GM12878 (cell line): ENCODE measurements around the gene DISC1. TPM values are rescaled to one million over a fixed set of nuclear protein-coding genes. Genes with fewer than 3 reads are reported as not detected.

ENCODE experiments used
- ATAC-seq: fragments of 200-7000 bp; cut with Tn5 transposase; 3 replicates; pipeline ENCODE4 v1.9.1; 2020; ENCODE audit warnings: mild to moderate bottlenecking, moderate library complexity
- BruUV-seq: library from RNA; stranded (reverse); fragments of 400-500 nt; replicated peaks from 2 replicates; lab custom pipeline; 2021; lab: Mats Ljungman, UMichigan
- CTCF ChIA-PET: fragments of 300-600 bp; sonication (Branson Sonifier 250); formaldehyde crosslinking; extraction: SDS; loops from one replicate; lab custom pipeline; 2021; ENCODE audit warnings: inconsistent platforms; lab: Yijun Ruan, JAX
- POLR2A ChIA-PET: fragments of 350-600 bp; formaldehyde crosslinking; extraction: SDS; loops from one replicate; lab custom pipeline; 2021; ENCODE audit warnings: inconsistent platforms; lab: Charles Lee
- RAD21 ChIA-PET: fragments of 300-600 bp; sonication (Branson Sonifier 250); formaldehyde crosslinking; loops from one replicate; lab custom pipeline; 2023; ENCODE audit warnings: antibody characterized with exemption; ENCODE audit not compliant: unreplicated experiment; lab: Charles Lee
- SMC1A ChIA-PET: fragments of 300-600 bp; sonication (Branson Sonifier 250); formaldehyde crosslinking; loops from one replicate; lab custom pipeline; 2023; ENCODE audit not compliant: unreplicated experiment, uncharacterized antibody; lab: Charles Lee
- DNase-seq: peaks from one replicate; pipeline ENCODE4 v3.0.0-alpha.2; 2011; ENCODE audit warnings: low read depth, low spot score
- FAIRE-seq: peaks from 3 replicates; lab custom pipeline; 2011; peaks lifted over from hg19 to GRCh38; lab: Jason Lieb, UNC
- H2AFZ ChIP-seq: 2 replicates; pipeline ENCODE4 v1.6.0; 2011; ENCODE audit warnings: low read depth, low read length, control low read depth; ENCODE audit not compliant: control insufficient read depth
- H3K27ac ChIP-seq: 2 replicates; pipeline ENCODE4 v1.5.1; 2011; ENCODE audit warnings: control low read depth; ENCODE audit not compliant: control insufficient read depth, insufficient read depth
- H3K27me3 ChIP-seq, 2 experiments: replicated peaks in 1 of 2; 2 replicates each; pipeline versions ENCODE4 v1.6.0 to v1.6.1; 2011; ENCODE audit warnings: low read length in 1 of 2; ENCODE audit not compliant: control insufficient read depth in 2 of 2, insufficient read depth in 2 of 2
- H3K36me3 ChIP-seq, 2 experiments: 2 replicates each; pipeline ENCODE4 v1.5.1; 2011; ENCODE audit warnings: low read length in 1 of 2; ENCODE audit not compliant: control insufficient read depth in 2 of 2, insufficient read depth in 2 of 2
- H3K4me1 ChIP-seq: 2 replicates; pipeline ENCODE4 v1.6.1; 2011; ENCODE audit warnings: mild to moderate bottlenecking, low read length, moderate library complexity, mixed read lengths; ENCODE audit not compliant: control insufficient read depth, insufficient read depth
- H3K4me2 ChIP-seq: 2 replicates; pipeline ENCODE4 v1.6.0; 2011; ENCODE audit warnings: control low read depth; ENCODE audit not compliant: control insufficient read depth, insufficient read depth
- H3K4me3 ChIP-seq: fragments of 200-600 bp; sonication (generic); 2 replicates; pipeline ENCODE4 v1.5.1; 2016
- H3K79me2 ChIP-seq: 2 replicates; pipeline ENCODE4 v1.6.0; 2011; ENCODE audit warnings: low read length; ENCODE audit not compliant: control insufficient read depth, insufficient read depth
- H3K9ac ChIP-seq: 2 replicates; pipeline ENCODE4 v1.8.0; 2011; ENCODE audit warnings: low read length, control low read depth, mixed read lengths; ENCODE audit not compliant: control insufficient read depth, insufficient read depth
- H3K9me3 ChIP-seq: replicated peaks from 3 replicates; pipeline ENCODE4 v1.5.1; 2011; ENCODE audit warnings: mild to moderate bottlenecking, low read length; ENCODE audit not compliant: control insufficient read depth, insufficient read depth
- H4K20me1 ChIP-seq: 2 replicates; pipeline ENCODE4 v1.6.0; 2011; ENCODE audit not compliant: control insufficient read depth, insufficient read depth
- CBX5 ChIP-seq: sonication (generic); IDR thresholded peaks from 2 replicates; pipeline ENCODE4 v1.6.1; 2016; ENCODE audit warnings: low read depth, moderate library complexity, mild to moderate bottlenecking, inconsistent platforms
- GABPA ChIP-seq: IDR thresholded peaks from 2 replicates; pipeline ENCODE4 v1.6.1; 2014; ENCODE audit warnings: antibody characterized with exemption, low read depth, mild to moderate bottlenecking, inconsistent platforms
- IRF4 ChIP-seq: IDR thresholded peaks from 2 replicates; pipeline ENCODE4 v1.6.1; 2011; ENCODE audit warnings: low read depth, low read length
- JUND ChIP-seq: IDR thresholded peaks from 2 replicates; pipeline ENCODE4 v1.6.1; 2012; ENCODE audit warnings: low read depth, mild to moderate bottlenecking, low read length, improper control_type of control experiment, moderate library complexity
- MEF2B ChIP-seq: fragments of 450-650 bp; IDR thresholded peaks from 2 replicates; pipeline ENCODE4 v1.6.1; 2018; ENCODE audit warnings: mild to moderate bottlenecking, moderate library complexity; ENCODE audit not compliant: partially characterized antibody, poor library complexity, severe bottlenecking
- RELB ChIP-seq: fragments of 450-650 bp; IDR thresholded peaks from 2 replicates; pipeline ENCODE4 v1.6.1; 2017; ENCODE audit warnings: low read depth, mild to moderate bottlenecking, moderate library complexity
- SMC3 ChIP-seq: IDR thresholded peaks from 2 replicates; pipeline ENCODE4 v1.6.1; 2011; ENCODE audit warnings: low read length, improper control_type of control experiment, borderline replicate concordance
- WGBS: methylation state at CpG from one replicate; pipeline ENCODE4 v1.1.6; 2016; ENCODE audit warnings: low lambda C conversion rate; ENCODE audit not compliant: insufficient replicate concordance, insufficient coverage; ENCODE audit errors: missing lambda C conversion rate; 5-methylcytosine and 5-hydroxymethylcytosine counted together
- in situ Hi-C: fragments of 300-500 bp; cut with MboI; formaldehyde crosslinking; loops from 9 replicates; pipeline ENCODE4 v1.14.3; 2018; ENCODE audit warnings: mixed read lengths
- intact Hi-C: fragments of 100-400 bp; cut with micrococcal nuclease; formaldehyde crosslinking; loops from one replicate; pipeline ENCODE4 v1.14.2; 2022; ENCODE audit not compliant: unreplicated experiment
- polyA plus RNA-seq, 11 experiments: library from polyadenylated mRNA; depleted of rRNA in 4 of 11; unstranded in 6 of 11; stranded (reverse) in 5 of 11; fragments of >200 nt; fragmentation: Nextera tagmentation in 4 of 11; fragmentation: Illumina TruSeq in 1 of 11; extraction: Ambion mirVana in 4 of 11; extraction: Trizol in 1 of 11; gene quantifications; 1 replicate in 1 of 11; 2 replicates in 10 of 11; pipeline versions ENCODE4 v1.2.1 to v1.2.3, GENCODE V29; 2011 to 2016; ENCODE audit warnings: inconsistent platforms in 2 of 11, missing spikeins in 2 of 11, low read depth in 1 of 11
- total RNA-seq, 4 experiments: library from RNA; depleted of rRNA in 3 of 4; stranded (reverse); fragments of >200 nt in 3 of 4; fragmentation: Illumina TruSeq in 1 of 4; extraction: Trizol in 1 of 4; gene quantifications; 2 replicates each; pipeline versions ENCODE4 v1.2.1 to v1.2.3, GENCODE V29; 2013 to 2021
- TF ChIP-seq, protein P1 (sequence below): fragments of 150-350 bp; IDR thresholded peaks from 2 replicates; pipeline ENCODE4 v1.6.1; 2014; ENCODE audit warnings: mild to moderate bottlenecking, low read depth, low read length
- TF ChIP-seq, protein P2 (sequence below): fragments of 450-650 bp; IDR thresholded peaks from 2 replicates; pipeline ENCODE4 v1.6.1; 2017; ENCODE audit warnings: mild to moderate bottlenecking, moderate library complexity

The DISC1 gene
- total and polyA plus RNA-seq, 10 of the 15 experiments (the other 5 are each of a cell fraction or from before 2014, with no cell fraction given) = 0.05 to 0.72 (median 0.19) TPM; not detected in 1

DNA sequence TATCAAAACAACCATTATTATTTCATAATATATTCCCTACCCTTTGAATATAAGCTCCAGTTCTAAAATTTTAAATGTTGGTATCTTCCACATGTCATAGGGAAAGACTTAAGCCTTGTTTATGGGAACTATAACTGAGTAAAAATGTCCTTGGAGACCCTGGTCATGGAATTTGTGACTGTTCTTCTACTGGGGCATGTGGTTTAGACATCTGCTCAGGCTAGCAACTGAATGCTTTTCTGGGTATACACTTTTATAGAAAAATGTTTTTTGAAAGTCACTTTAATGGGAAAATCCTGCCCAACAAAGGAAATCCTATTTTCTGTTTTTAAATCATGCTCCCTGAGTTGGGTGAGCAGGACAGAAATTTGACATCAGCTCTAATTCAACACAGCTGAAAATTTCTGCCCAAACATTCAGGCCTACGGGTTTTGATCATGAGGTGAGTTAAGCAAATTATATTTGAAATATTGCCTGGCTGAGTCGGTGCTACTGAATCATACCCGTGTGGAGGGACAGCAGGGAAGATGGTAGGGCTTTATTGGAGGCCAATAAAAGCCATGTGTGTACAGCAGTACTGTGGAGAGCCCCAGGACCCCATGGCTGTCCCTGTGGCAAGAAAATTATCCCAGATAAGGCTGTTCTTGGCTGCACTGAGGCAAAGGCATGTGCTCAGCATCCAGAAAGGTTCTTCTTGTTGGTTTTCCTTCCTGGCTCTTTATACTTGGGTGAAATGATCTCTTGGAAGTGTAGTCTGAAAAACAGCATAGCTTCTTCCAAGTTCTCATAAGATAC, 391.8 kb downstream of the DISC1 start:
- ChIA-PET RAD21 (no interaction called here), CTCF (no interaction called here)

More for the DNA sequence above, 391.8 kb downstream of the DISC1 start:
- intact Hi-C loops (no loop called here), in situ Hi-C loops (no loop called here)
- TF ChIP-seq SMC3 (no peak), GABPA (no peak), JUND (no peak), CBX5 (no peak), RELB (no peak), MEF2B (no peak), IRF4 (no peak)
- TF ChIP-seq, protein P1, sequence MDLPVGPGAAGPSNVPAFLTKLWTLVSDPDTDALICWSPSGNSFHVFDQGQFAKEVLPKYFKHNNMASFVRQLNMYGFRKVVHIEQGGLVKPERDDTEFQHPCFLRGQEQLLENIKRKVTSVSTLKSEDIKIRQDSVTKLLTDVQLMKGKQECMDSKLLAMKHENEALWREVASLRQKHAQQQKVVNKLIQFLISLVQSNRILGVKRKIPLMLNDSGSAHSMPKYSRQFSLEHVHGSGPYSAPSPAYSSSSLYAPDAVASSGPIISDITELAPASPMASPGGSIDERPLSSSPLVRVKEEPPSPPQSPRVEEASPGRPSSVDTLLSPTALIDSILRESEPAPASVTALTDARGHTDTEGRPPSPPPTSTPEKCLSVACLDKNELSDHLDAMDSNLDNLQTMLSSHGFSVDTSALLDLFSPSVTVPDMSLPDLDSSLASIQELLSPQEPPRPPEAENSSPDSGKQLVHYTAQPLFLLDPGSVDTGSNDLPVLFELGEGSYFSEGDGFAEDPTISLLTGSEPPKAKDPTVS = no peak
- TF ChIP-seq, protein P2, sequence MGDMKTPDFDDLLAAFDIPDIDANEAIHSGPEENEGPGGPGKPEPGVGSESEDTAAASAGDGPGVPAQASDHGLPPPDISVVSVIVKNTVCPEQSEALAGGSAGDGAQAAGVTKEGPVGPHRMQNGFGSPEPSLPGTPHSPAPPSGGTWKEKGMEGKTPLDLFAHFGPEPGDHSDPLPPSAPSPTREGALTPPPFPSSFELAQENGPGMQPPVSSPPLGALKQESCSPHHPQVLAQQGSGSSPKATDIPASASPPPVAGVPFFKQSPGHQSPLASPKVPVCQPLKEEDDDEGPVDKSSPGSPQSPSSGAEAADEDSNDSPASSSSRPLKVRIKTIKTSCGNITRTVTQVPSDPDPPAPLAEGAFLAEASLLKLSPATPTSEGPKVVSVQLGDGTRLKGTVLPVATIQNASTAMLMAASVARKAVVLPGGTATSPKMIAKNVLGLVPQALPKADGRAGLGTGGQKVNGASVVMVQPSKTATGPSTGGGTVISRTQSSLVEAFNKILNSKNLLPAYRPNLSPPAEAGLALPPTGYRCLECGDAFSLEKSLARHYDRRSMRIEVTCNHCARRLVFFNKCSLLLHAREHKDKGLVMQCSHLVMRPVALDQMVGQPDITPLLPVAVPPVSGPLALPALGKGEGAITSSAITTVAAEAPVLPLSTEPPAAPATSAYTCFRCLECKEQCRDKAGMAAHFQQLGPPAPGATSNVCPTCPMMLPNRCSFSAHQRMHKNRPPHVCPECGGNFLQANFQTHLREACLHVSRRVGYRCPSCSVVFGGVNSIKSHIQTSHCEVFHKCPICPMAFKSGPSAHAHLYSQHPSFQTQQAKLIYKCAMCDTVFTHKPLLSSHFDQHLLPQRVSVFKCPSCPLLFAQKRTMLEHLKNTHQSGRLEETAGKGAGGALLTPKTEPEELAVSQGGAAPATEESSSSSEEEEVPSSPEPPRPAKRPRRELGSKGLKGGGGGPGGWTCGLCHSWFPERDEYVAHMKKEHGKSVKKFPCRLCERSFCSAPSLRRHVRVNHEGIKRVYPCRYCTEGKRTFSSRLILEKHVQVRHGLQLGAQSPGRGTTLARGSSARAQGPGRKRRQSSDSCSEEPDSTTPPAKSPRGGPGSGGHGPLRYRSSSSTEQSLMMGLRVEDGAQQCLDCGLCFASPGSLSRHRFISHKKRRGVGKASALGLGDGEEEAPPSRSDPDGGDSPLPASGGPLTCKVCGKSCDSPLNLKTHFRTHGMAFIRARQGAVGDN = no peak
- Histone ChIP-seq H3K4me3 (no peak overlapping the region), H3K79me2 (no peaks in the 10 kb centered on the region), H4K20me1 (no peaks in the 10 kb centered on the region), H3K4me1 (no peaks in the 10 kb centered on the region), H3K36me3 (no peaks in the 10 kb centered on the region), H3K4me2 (no peak overlapping the region), H3K27me3 (no peaks in the 10 kb centered on the region; a peak in 2 of 4 replicates), H3K9ac (no peak overlapping the region), H2AFZ (no peak overlapping the region), H3K9me3 (no peaks in the 10 kb centered on the region), H3K27ac (no peak overlapping the region)
- ChIA-PET POLR2A (no interaction called here), SMC1A (no interaction called here)
- DNase-seq = no peak
- BruUV-seq = no TSS peak
- no peak for FAIRE-seq
- WGBS = 24% methylated on average over 3 of the region's 3 CpGs
- no peak for ATAC-seq
